Measurements from ENCODE around the gene PRKACA. TPM values are rescaled to one million over a fixed set of nuclear protein-coding genes. Genes with fewer than 3 reads are reported as not detected.
"Not testable (repeated sequence)": the region's sequence is repeated elsewhere in the genome, so short reads cannot be mapped to it uniquely, and the experiment has no call there.

Gene PRKACA
- total RNA-seq, 2 donors from 2014 or later, result 93.2 to 107 TPM

GRCh38 chr19:14054099-14054498 lies 63.5 kb downstream of the PRKACA start:
- no peak for TF ChIP-seq CTCF (IDR thresholded peaks at IDR 0.05)
- no peak overlapping the region for H3K27ac ChIP-seq
- no peak for DNase-seq (ENCODE audit: low spot score)
- no peaks in the 10 kb centered on the region for H3K9me3 ChIP-seq
- peaks cover 0 to 14% of the 10 kb centered on the region in 2 donors for H3K4me1 ChIP-seq (ENCODE audit: control insufficient read depth in 1 of 2, low read depth in 2 of 2)
- no peaks in the 10 kb centered on the region for H3K36me3 ChIP-seq
- ATAC-seq (ENCODE audit: insufficient number of reproducible peaks, low FRiP score, low read depth), result no peak
- no peak overlapping the region for H3K4me3 ChIP-seq
- H3K27me3 ChIP-seq (replicated peaks; ENCODE audit: insufficient read depth), result no peaks in the 10 kb centered on the region

GRCh38 chr19:14053500-14053899 lies 64.1 kb downstream of the PRKACA start:
- TF ChIP-seq CTCF (IDR thresholded peaks at IDR 0.05), result no peak
- Histone ChIP-seq H3K4me3 (no peak overlapping the region), H3K4me1 (ENCODE audit: control insufficient read depth in 1 of 2, low read depth in 2 of 2) (peaks cover 0 to 8% of the 10 kb centered on the region in 2 donors), H3K27ac (no peak overlapping the region), H3K36me3 (no peaks in the 10 kb centered on the region), H3K9me3 (no peaks in the 10 kb centered on the region), H3K27me3 (replicated peaks; ENCODE audit: insufficient read depth) (no peaks in the 10 kb centered on the region)
- no peak for DNase-seq (ENCODE audit: low spot score)
- no peak for ATAC-seq (ENCODE audit: insufficient number of reproducible peaks, low FRiP score, low read depth)

- H3K27ac ChIP-seq, result no peak overlapping the region
- H3K36me3 ChIP-seq, result no peaks in the 10 kb centered on the region
- peaks cover 0 to 3% of the 10 kb centered on the region in 2 donors for H3K4me1 ChIP-seq (ENCODE audit: control insufficient read depth in 1 of 2, low read depth in 2 of 2)
- H3K27me3 ChIP-seq (replicated peaks; ENCODE audit: insufficient read depth), result no peaks in the 10 kb centered on the region
- TF ChIP-seq CTCF (IDR thresholded peaks at IDR 0.05), result no peak
- no peaks in the 10 kb centered on the region for H3K9me3 ChIP-seq
- ATAC-seq (ENCODE audit: insufficient number of reproducible peaks, low FRiP score, low read depth), result no peak
- H3K4me3 ChIP-seq, result no peak overlapping the region
- DNase-seq (ENCODE audit: low spot score), result no peak
Measured at GRCh38 chr19:14053032-14053431, 64.5 kb downstream of the PRKACA start.

GRCh38 chr19:14052470-14052869 lies 65.1 kb downstream of the PRKACA start:
- no peaks in the 10 kb centered on the region for H3K27me3 ChIP-seq (replicated peaks; ENCODE audit: insufficient read depth)
- ATAC-seq (ENCODE audit: insufficient number of reproducible peaks, low FRiP score, low read depth), result no peak
- no peak for TF ChIP-seq CTCF (IDR thresholded peaks at IDR 0.05)

GRCh38 chr19:14051980-14052379 lies 65.6 kb downstream of the PRKACA start:
- no peaks in the 10 kb centered on the region for H3K4me1 ChIP-seq (ENCODE audit: control insufficient read depth in 1 of 2, low read depth in 2 of 2)
- no peak overlapping the region for H3K4me3 ChIP-seq
- no peak for TF ChIP-seq CTCF (IDR thresholded peaks at IDR 0.05)
- ATAC-seq (ENCODE audit: insufficient number of reproducible peaks, low FRiP score, low read depth), result no peak
- no peak for DNase-seq (ENCODE audit: low spot score)
- no peaks in the 10 kb centered on the region for H3K27me3 ChIP-seq (replicated peaks; ENCODE audit: insufficient read depth)
- no peak overlapping the region for H3K27ac ChIP-seq
- no peaks in the 10 kb centered on the region for H3K36me3 ChIP-seq
- no peaks in the 10 kb centered on the region for H3K9me3 ChIP-seq

More at GRCh38 chr19:14052470-14052869, 65.1 kb downstream of the PRKACA start:
- DNase-seq (ENCODE audit: low spot score), result no peak
- Histone ChIP-seq H3K4me1 (ENCODE audit: control insufficient read depth in 1 of 2, low read depth in 2 of 2) (no peaks in the 10 kb centered on the region), H3K36me3 (no peaks in the 10 kb centered on the region), H3K9me3 (no peaks in the 10 kb centered on the region), H3K4me3 (no peak overlapping the region), H3K27ac (no peak overlapping the region)

GRCh38 chr19:14050961-14051360 lies 66.6 kb downstream of the PRKACA start:
- not testable (repeated sequence) for H3K4me1 ChIP-seq (ENCODE audit: control insufficient read depth in 1 of 2, low read depth in 2 of 2); H3K27ac ChIP-seq; ATAC-seq (ENCODE audit: insufficient number of reproducible peaks, low FRiP score, low read depth); H3K9me3 ChIP-seq; H3K27me3 ChIP-seq (replicated peaks; ENCODE audit: insufficient read depth); H3K36me3 ChIP-seq; H3K4me3 ChIP-seq; DNase-seq (ENCODE audit: low spot score)

Measured in thoracic aorta (tissue), 2 donors.